ENCODE results near the gene STK38. TPM values are rescaled to one million over a fixed set of nuclear protein-coding genes. Genes with fewer than 3 reads are reported as not detected.

Gene STK38
- total and polyA plus RNA-seq, 9 of the 15 experiments (the other 6 are each of a cell fraction or from before 2014, with no cell fraction given) = 5.7 to 28.7 (median 19.5) TPM

GRCh38 chr6:36574679-36575078 is 27.4 kb upstream of the STK38 start (continued):
- TF ChIP-seq ZNF277 (CRISPR knock-in tag; IDR thresholded peaks at IDR 0.05; ENCODE audit: borderline replicate concordance) = no peak
- no peak for TF ChIP-seq E2F8 (IDR thresholded peaks at IDR 0.05; ENCODE audit: low read depth, partially characterized antibody)
- TF ChIP-seq CBFA2T3 (IDR thresholded peaks at IDR 0.05) = no peak
- TF ChIP-seq BACH1 (tag; IDR thresholded peaks at IDR 0.05) = no peak
- TF ChIP-seq ZNF184 (CRISPR knock-in tag; IDR thresholded peaks at IDR 0.05) = peak; percentile 98
- TF ChIP-seq HBP1 (CRISPR knock-in tag; IDR thresholded peaks at IDR 0.05) = no peak
- no peak for TF ChIP-seq HDAC2 (IDR thresholded peaks at IDR 0.05)
- no peak for TF ChIP-seq SPI1 (IDR thresholded peaks at IDR 0.05; ENCODE audit: borderline replicate concordance, low read depth, low read length)
- no peak for TF ChIP-seq YBX1 (IDR thresholded peaks at IDR 0.05)
- TF ChIP-seq EWSR1 (IDR thresholded peaks at IDR 0.05; ENCODE audit: borderline replicate concordance, low read depth, partially characterized antibody) = no peak
- no peak for TF ChIP-seq ZNF217 (CRISPR knock-in tag; IDR thresholded peaks at IDR 0.05)
- no peak for TF ChIP-seq SREBF2 (CRISPR knock-in tag; IDR thresholded peaks at IDR 0.05)
- no peak for TF ChIP-seq PHF20 (IDR thresholded peaks at IDR 0.05; ENCODE audit: partially characterized antibody)
- no peak for TF ChIP-seq PRMT5 (CRISPR knock-in tag; IDR thresholded peaks at IDR 0.05)
- peak; percentile 96 for TF ChIP-seq RBM25 (IDR thresholded peaks at IDR 0.05; ENCODE audit: low read depth, low read length, severe bottlenecking)
- TF ChIP-seq BCLAF1 (IDR thresholded peaks at IDR 0.05; ENCODE audit: borderline replicate concordance in 1 of 2, control insufficient read depth in 1 of 2, low read depth in 2 of 2, low read length in 1 of 2) = no peak

Data from K562 (cell line).